GM19035 (cell line): ENCODE measurements around the gene GSDME.

ENCODE experiments used
- ATAC-seq: cut with Tn5 transposase; IDR thresholded peaks from one replicate; pipeline ENCODE4 v1.9.1; 2021; ENCODE audit not compliant: unreplicated experiment

The GSDME gene

GRCh38 chr7:24773646-24774045 is 16.4 kb upstream of the GSDME start:
- no peak for ATAC-seq

- ATAC-seq = no peak
These were observed 12.6 kb upstream of the GSDME start for GRCh38 chr7:24769851-24770250.

GRCh38 chr7:24769014-24769830 is 12.0 kb upstream of the GSDME start:
- no peak for ATAC-seq

- ATAC-seq = no peak
These were observed 10.8 kb upstream of the GSDME start for GRCh38 chr7:24767878-24768569.

- no peak for ATAC-seq
These were observed 7.9 kb upstream of the GSDME start for GRCh38 chr7:24764972-24765744.

GRCh38 chr7:24764011-24764410 is 6.7 kb upstream of the GSDME start:
- no peak for ATAC-seq

- ATAC-seq = no peak
These were observed 6.1 kb upstream of the GSDME start for GRCh38 chr7:24763303-24763901.

- ATAC-seq = no peak
These were observed 5.5 kb upstream of the GSDME start for GRCh38 chr7:24762771-24763170.

GRCh38 chr7:24760968-24761367 is 3.7 kb upstream of the GSDME start:
- ATAC-seq = no peak

- peak; percentile 4 for ATAC-seq
These were observed 515 bp downstream of the GSDME start for GRCh38 chr7:24756545-24757352.

GRCh38 chr7:24755541-24756407 is 1.5 kb downstream of the GSDME start:
- peak; percentile 67 for ATAC-seq

GRCh38 chr7:24754906-24755506 is 2.3 kb downstream of the GSDME start:
- no peak for ATAC-seq

- ATAC-seq = no peak
These were observed 5.0 kb downstream of the GSDME start for GRCh38 chr7:24752073-24752800.

GRCh38 chr7:24751484-24751883 is 5.8 kb downstream of the GSDME start:
- ATAC-seq = no peak

- ATAC-seq = no peak
These were observed 6.7 kb downstream of the GSDME start for GRCh38 chr7:24750441-24751055.

GRCh38 chr7:24748521-24748920 is 8.7 kb downstream of the GSDME start:
- no peak for ATAC-seq

GRCh38 chr7:24745355-24745754 is 11.9 kb downstream of the GSDME start:
- no peak for ATAC-seq

GRCh38 chr7:24743471-24743870 is 13.8 kb downstream of the GSDME start:
- no peak for ATAC-seq
